Liver (tissue), 9 donors: ENCODE measurements around the gene AKR1D1. TPM values are rescaled to one million over a fixed set of nuclear protein-coding genes. Genes with fewer than 3 reads are reported as not detected.
A peak's percentile ranks its signal among the peaks of the same experiment; 100 is the strongest.

ENCODE experiments used
- DNase-seq: peaks from one replicate; pipeline ENCODE4 v3.0.0-alpha.2; 2017; ENCODE audit warnings: low spot score
- H3K27ac ChIP-seq, 2 donors: one replicate each; pipeline ENCODE4 v1.7.0; 2013; ENCODE audit warnings: inconsistent platforms in 2 of 2, low read length in 2 of 2, control low read depth in 1 of 2, low read depth in 1 of 2, mild to moderate bottlenecking in 1 of 2
- H3K27me3 ChIP-seq, 4 donors: one replicate each; pipeline versions ENCODE4 v1.6.1 to v1.7.0; 2013; ENCODE audit warnings: low read length in 3 of 4, inconsistent platforms in 1 of 4, mild to moderate bottlenecking in 1 of 4, moderate library complexity in 1 of 4; ENCODE audit not compliant: control insufficient read depth in 4 of 4, insufficient read depth in 4 of 4
- H3K36me3 ChIP-seq, 4 donors: one replicate each; pipeline versions ENCODE4 v1.6.1 to v1.7.0; 2013; ENCODE audit warnings: low read length in 3 of 4, mild to moderate bottlenecking in 3 of 4, low read depth in 1 of 4, moderate library complexity in 1 of 4; ENCODE audit not compliant: control insufficient read depth in 4 of 4, insufficient read depth in 3 of 4
- H3K4me1 ChIP-seq, 4 donors: one replicate each; pipeline versions ENCODE4 v1.6.1 to v1.7.0; 2013; ENCODE audit warnings: low read length in 3 of 4, mild to moderate bottlenecking in 3 of 4, moderate library complexity in 1 of 4; ENCODE audit not compliant: control insufficient read depth in 4 of 4, insufficient read depth in 4 of 4
- H3K4me3 ChIP-seq, 3 donors: one replicate each; pipeline versions ENCODE4 v1.6.1 to v1.7.0; 2013; ENCODE audit warnings: low read length in 3 of 3, control low read depth in 1 of 3, low read depth in 1 of 3, mild to moderate bottlenecking in 1 of 3
- H3K9ac ChIP-seq, 2 donors: one replicate each; pipeline ENCODE4 v1.7.0; 2013; ENCODE audit warnings: low read length in 2 of 2, mild to moderate bottlenecking in 2 of 2, moderate library complexity in 2 of 2, control low read depth in 1 of 2, low read depth in 1 of 2
- H3K9me3 ChIP-seq, 4 donors: one replicate each; pipeline versions ENCODE4 v1.6.1 to v1.7.0; 2013; ENCODE audit warnings: low read length in 3 of 4; ENCODE audit not compliant: control insufficient read depth in 4 of 4
- CTCF ChIP-seq: fragments of 150-350 bp; IDR thresholded peaks from 2 replicates; pipeline ENCODE4 v1.5.1; 2017; ENCODE audit warnings: improper control_type of control experiment, low read depth, low read length; ENCODE audit not compliant: missing input control
- EGR1 ChIP-seq, 2 donors: IDR thresholded peaks; 2 replicates each; pipeline ENCODE4 v1.6.1; 2016 to 2018; ENCODE audit warnings: antibody characterized with exemption in 2 of 2, low read depth in 2 of 2
- FOXA2 ChIP-seq: IDR thresholded peaks from 2 replicates; pipeline ENCODE4 v1.6.1; 2016; ENCODE audit warnings: antibody characterized with exemption
- GABPA ChIP-seq, 2 donors: IDR thresholded peaks in 1 of 2; conservative IDR thresholded peaks in 1 of 2; 2 replicates each; pipeline ENCODE4 v1.6.1; 2016; ENCODE audit warnings: antibody characterized with exemption in 2 of 2, mild to moderate bottlenecking in 1 of 2, moderate library complexity in 1 of 2
- HNF4G ChIP-seq: IDR thresholded peaks from 2 replicates; pipeline ENCODE4 v1.6.1; 2016; ENCODE audit warnings: antibody characterized with exemption
- JUND ChIP-seq, 2 donors: IDR thresholded peaks; 2 replicates each; pipeline ENCODE4 v1.6.1; 2016; ENCODE audit warnings: antibody characterized with exemption in 2 of 2
- NR2F2 ChIP-seq: IDR thresholded peaks from 2 replicates; pipeline ENCODE4 v1.6.1; 2016; ENCODE audit warnings: antibody characterized with exemption
- RAD21 ChIP-seq, 2 donors: IDR thresholded peaks; 2 replicates each; pipeline ENCODE4 v1.6.1; 2016; ENCODE audit warnings: antibody characterized with exemption in 2 of 2, mild to moderate bottlenecking in 2 of 2
- REST ChIP-seq: IDR thresholded peaks from 2 replicates; pipeline ENCODE4 v1.6.1; 2016; ENCODE audit warnings: antibody characterized with exemption, mild to moderate bottlenecking
- RXRA ChIP-seq, 2 donors: IDR thresholded peaks; 2 replicates each; pipeline ENCODE4 v1.6.1; 2017 to 2018; ENCODE audit warnings: antibody characterized with exemption in 2 of 2, mild to moderate bottlenecking in 1 of 2
- SP1 ChIP-seq: IDR thresholded peaks from 2 replicates; pipeline ENCODE4 v1.6.1; 2018; ENCODE audit warnings: antibody characterized with exemption, mild to moderate bottlenecking
- TAF1 ChIP-seq: conservative IDR thresholded peaks from 2 replicates; pipeline ENCODE4 v1.6.1; 2016; ENCODE audit warnings: antibody characterized with exemption, mild to moderate bottlenecking
- YY1 ChIP-seq: IDR thresholded peaks from 2 replicates; pipeline ENCODE4 v1.6.1; 2016; ENCODE audit warnings: antibody characterized with exemption, mild to moderate bottlenecking
- WGBS: extraction: QIAGEN DNeasy Blood & Tissue Kit; methylation state at CpG from one replicate; pipeline ENCODE4 v1.1.7; 2013; 5-methylcytosine and 5-hydroxymethylcytosine counted together
- polyA plus RNA-seq, 2 donors: library from polyadenylated mRNA; stranded (reverse) in 1 of 2; unstranded in 1 of 2; fragments of 200-250 nt in 1 of 2; fragments of >200 nt in 1 of 2; fragmentation: Nextera tagmentation in 1 of 2; extraction: Ambion mirVana in 1 of 2; gene quantifications; one replicate each; pipeline versions ENCODE4 v1.2.1 to v1.2.3, GENCODE V29; 2013 to 2015
- total RNA-seq, 2 donors: library from RNA; depleted of rRNA; stranded (reverse); fragments of >200 nt; gene quantifications; one replicate each; pipeline ENCODE4 v1.2.3, GENCODE V29; 2014
- TF ChIP-seq, protein P1 (sequence below): IDR thresholded peaks from 2 replicates; pipeline ENCODE4 v1.6.1; 2016; ENCODE audit warnings: antibody characterized with exemption
- donor health status: healthy.
- donor health status: healthy.
- donor health status: healthy.
- donor health status: healthy.
- donor health status: healthy.

Gene AKR1D1
- total and polyA plus RNA-seq, 4 donors = 18.6 to 93.9 (median 31.9) TPM

- H3K9ac ChIP-seq = no peak overlapping the region
- H3K36me3 ChIP-seq = no peaks in the 10 kb centered on the region
- TF ChIP-seq REST = no peak
- no peak for TF ChIP-seq EGR1 (IDR thresholded peaks at IDR 0.05; ENCODE audit: low read depth in 2 of 2)
- TF ChIP-seq YY1 = peak; percentile 95
- TF ChIP-seq RAD21 (IDR thresholded peaks at IDR 0.05) = peak; percentile 96 to 97
- peak; percentile 14 for TF ChIP-seq FOXA2
- peak; percentile 86 for TF ChIP-seq CTCF
- TF ChIP-seq RXRA (IDR thresholded peaks at IDR 0.05) = no peak
- no peak for TF ChIP-seq GABPA (IDR thresholded peaks at IDR 0.05 in 1 of 2, conservative IDR thresholded peaks at IDR 0.05 in 1 of 2)
- peaks cover 0 to 11% (median 3%) of the 10 kb centered on the region in 4 donors for H3K9me3 ChIP-seq
- H3K4me3 ChIP-seq = no peak overlapping the region
- no peak overlapping the region for H3K27ac ChIP-seq
- 33% methylated on average over 4 of the region's 4 CpGs for WGBS
- H3K4me1 ChIP-seq = peaks cover 7 to 25% (median 20%) of the 10 kb centered on the region in 4 donors
- peak; percentile 69 for DNase-seq
- H3K27me3 ChIP-seq = no peaks in the 10 kb centered on the region
These were observed 85.4 kb downstream of the AKR1D1 start for GRCh38 chr7:138161600-138162081.

DNA sequence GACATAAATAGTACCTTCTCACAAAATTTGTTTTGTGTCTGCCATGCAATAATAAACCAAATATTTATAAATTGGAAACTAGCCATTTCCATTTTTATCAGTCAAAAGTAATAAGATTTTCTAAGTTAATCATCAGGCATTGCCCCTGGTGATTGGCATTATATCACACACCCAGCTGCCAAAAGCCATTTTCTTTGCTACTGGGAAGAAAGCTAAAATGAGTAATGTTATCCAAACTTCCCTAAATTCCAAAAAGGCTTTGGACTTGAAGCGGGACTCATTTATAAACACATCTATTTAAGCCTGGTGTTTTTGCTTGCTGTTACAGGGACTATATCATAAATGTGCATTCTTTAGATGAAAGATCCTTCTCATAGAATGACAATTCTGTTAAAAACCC is 86.0 kb downstream of the AKR1D1 start:
- Histone ChIP-seq H3K27ac (no peak overlapping the region), H3K36me3 (no peaks in the 10 kb centered on the region), H3K4me1 (peaks cover 7 to 25% (median 20%) of the 10 kb centered on the region in 4 donors), H3K9ac (no peak overlapping the region), H3K4me3 (no peak overlapping the region), H3K9me3 (peaks cover 0 to 11% (median 3%) of the 10 kb centered on the region in 4 donors), H3K27me3 (no peaks in the 10 kb centered on the region)
- WGBS = 45% methylated on average over 1 of the region's 1 CpG
- TF ChIP-seq SP1 (no peak), FOXA2 (no peak), NR2F2 (no peak), JUND (IDR thresholded peaks at IDR 0.05) (no peak), HNF4G (no peak), TAF1 (no peak), CTCF (no peak), GABPA (IDR thresholded peaks at IDR 0.05 in 1 of 2, conservative IDR thresholded peaks at IDR 0.05 in 1 of 2) (no peak)
- TF ChIP-seq, protein P1, sequence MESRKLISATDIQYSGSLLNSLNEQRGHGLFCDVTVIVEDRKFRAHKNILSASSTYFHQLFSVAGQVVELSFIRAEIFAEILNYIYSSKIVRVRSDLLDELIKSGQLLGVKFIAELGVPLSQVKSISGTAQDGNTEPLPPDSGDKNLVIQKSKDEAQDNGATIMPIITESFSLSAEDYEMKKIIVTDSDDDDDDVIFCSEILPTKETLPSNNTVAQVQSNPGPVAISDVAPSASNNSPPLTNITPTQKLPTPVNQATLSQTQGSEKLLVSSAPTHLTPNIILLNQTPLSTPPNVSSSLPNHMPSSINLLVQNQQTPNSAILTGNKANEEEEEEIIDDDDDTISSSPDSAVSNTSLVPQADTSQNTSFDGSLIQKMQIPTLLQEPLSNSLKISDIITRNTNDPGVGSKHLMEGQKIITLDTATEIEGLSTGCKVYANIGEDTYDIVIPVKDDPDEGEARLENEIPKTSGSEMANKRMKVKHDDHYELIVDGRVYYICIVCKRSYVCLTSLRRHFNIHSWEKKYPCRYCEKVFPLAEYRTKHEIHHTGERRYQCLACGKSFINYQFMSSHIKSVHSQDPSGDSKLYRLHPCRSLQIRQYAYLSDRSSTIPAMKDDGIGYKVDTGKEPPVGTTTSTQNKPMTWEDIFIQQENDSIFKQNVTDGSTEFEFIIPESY = no peak
- no peak for DNase-seq
